Progenitor cell of endocrine pancreas (in vitro differentiated cells): ENCODE results near the gene CHML. TPM values are rescaled to one million over a fixed set of nuclear protein-coding genes. Genes with fewer than 3 reads are reported as not detected.

Source experiments
- DNase-seq: peaks from one replicate; pipeline ENCODE4 v3.0.0; 2021; ENCODE audit warnings: low spot score; ENCODE audit not compliant: unreplicated experiment
- H3K27ac Mint-ChIP-seq: 2 replicates; pipeline ENCODE4 v1.8.0; 2021; ENCODE audit warnings: mild to moderate bottlenecking, moderate library complexity, mixed read lengths
- H3K27me3 Mint-ChIP-seq: 2 replicates; pipeline ENCODE4 v1.8.0; 2021; ENCODE audit warnings: mixed read lengths
- H3K36me3 Mint-ChIP-seq: 2 replicates; pipeline ENCODE4 v1.8.0; 2022; ENCODE audit warnings: mixed read lengths; ENCODE audit not compliant: insufficient read depth
- H3K4me1 Mint-ChIP-seq: 2 replicates; pipeline ENCODE4 v1.8.0; 2021; ENCODE audit warnings: low read depth, mixed read lengths
- H3K4me3 Mint-ChIP-seq: 2 replicates; pipeline ENCODE4 v1.8.0; 2021; ENCODE audit warnings: low read depth, mild to moderate bottlenecking, moderate library complexity, mixed read lengths
- H3K9me3 Mint-ChIP-seq: 2 replicates; pipeline ENCODE4 v1.8.0; 2021; ENCODE audit warnings: low read depth, mixed read lengths
- CTCF ChIP-seq: fragments of 200-600 bp; sonication (generic); IDR thresholded peaks from one replicate; pipeline ENCODE4 v1.5.0; 2021; ENCODE audit warnings: antibody characterized with exemption, mild to moderate bottlenecking; ENCODE audit not compliant: unreplicated experiment
- total RNA-seq: library from RNA; stranded (reverse); gene quantifications from 2 replicates; pipeline ENCODE4 v1.2.1, GENCODE V29; 2021

The CHML gene
- total RNA-seq, 1 donor from 2014 or later, result 19.9 TPM

GRCh38 chr1:241654641-241655040 lies 14.5 kb upstream of the CHML start:
- Mint-ChIP-seq H3K4me1 (no peaks in the 10 kb centered on the region), H3K9me3 (peaks cover 4% of the 10 kb centered on the region), H3K27ac (no peak overlapping the region), H3K27me3 (peaks cover 36% of the 10 kb centered on the region), H3K4me3 (no peak overlapping the region), H3K36me3 (no peaks in the 10 kb centered on the region)
- no peak for DNase-seq
- TF ChIP-seq CTCF, result no peak

- no peaks in the 10 kb centered on the region for H3K36me3 Mint-ChIP-seq
- DNase-seq, result no peak
These were observed 13.8 kb upstream of the CHML start for GRCh38 chr1:241654019-241654418.

GRCh38 chr1:241652012-241652411 lies 11.8 kb upstream of the CHML start, which contains the start of gene WDR64:
Gene WDR64, plus strand, starts transcription at chr1:241652281. Its CDS starts 204 bp downstream, at chr1:241652485.
- no peak for DNase-seq
- peaks cover 38% of the 10 kb centered on the region for H3K27me3 Mint-ChIP-seq
- no peaks in the 10 kb centered on the region for H3K4me1 Mint-ChIP-seq
- no peak within 1 kb of the TSS for H3K4me3 Mint-ChIP-seq
- TF ChIP-seq CTCF, result no peak
- H3K36me3 Mint-ChIP-seq, result no peaks in the 10 kb centered on the region
- peaks cover 4% of the 10 kb centered on the region for H3K9me3 Mint-ChIP-seq
- H3K27ac Mint-ChIP-seq, result no peak within 1 kb of the TSS

More at GRCh38 chr1:241654019-241654418, 13.8 kb upstream of the CHML start:
- Mint-ChIP-seq H3K27ac (no peak overlapping the region), H3K4me1 (no peaks in the 10 kb centered on the region), H3K27me3 (peaks cover 38% of the 10 kb centered on the region), H3K4me3 (no peak overlapping the region), H3K9me3 (peaks cover 4% of the 10 kb centered on the region)
- TF ChIP-seq CTCF, result no peak

- Mint-ChIP-seq H3K9me3 (peaks cover 4% of the 10 kb centered on the region), H3K27ac (no peak overlapping the region), H3K4me1 (no peaks in the 10 kb centered on the region), H3K4me3 (no peak overlapping the region), H3K36me3 (no peaks in the 10 kb centered on the region), H3K27me3 (peaks cover 30% of the 10 kb centered on the region)
- no peak for DNase-seq
- no peak for TF ChIP-seq CTCF
These were observed 8.0 kb upstream of the CHML start for GRCh38 chr1:241648159-241648558.

- H3K36me3 Mint-ChIP-seq, result no peaks in the 10 kb centered on the region
- H3K27ac Mint-ChIP-seq, result no peak overlapping the region
- H3K4me1 Mint-ChIP-seq, result no peaks in the 10 kb centered on the region
- no peak for DNase-seq
- H3K9me3 Mint-ChIP-seq, result peaks cover 4% of the 10 kb centered on the region
- TF ChIP-seq CTCF, result no peak
- peaks cover 26% of the 10 kb centered on the region for H3K27me3 Mint-ChIP-seq
- no peak overlapping the region for H3K4me3 Mint-ChIP-seq
These were observed 7.5 kb upstream of the CHML start for GRCh38 chr1:241647658-241648057.
